Vagina (tissue), 2 donors: ENCODE data around the gene FUZ. TPM values are rescaled to one million over a fixed set of nuclear protein-coding genes. Genes with fewer than 3 reads are reported as not detected.

Experiments used
- DNase-seq, 2 donors: peaks; one replicate each; pipeline ENCODE4 v3.0.0-alpha.2; 2017; ENCODE audit errors: extremely low spot score in 2 of 2
- H3K27ac ChIP-seq: fragments of 200-600 bp; sonication (generic); one replicate; pipeline ENCODE4 v1.5.1; 2019
- H3K27me3 ChIP-seq: fragments of 200-600 bp; sonication (generic); one replicate; pipeline ENCODE4 v1.5.1; 2019
- H3K36me3 ChIP-seq, 2 donors: fragments of 200-600 bp; sonication (generic); one replicate each; pipeline ENCODE4 v1.5.1; 2017 to 2019
- H3K4me1 ChIP-seq: fragments of 200-600 bp; sonication (generic); one replicate; pipeline ENCODE4 v1.5.1; 2019
- H3K4me3 ChIP-seq, 2 donors: fragments of 200-600 bp; sonication (generic); 1 replicate in 1 of 2; 2 replicates in 1 of 2; pipeline ENCODE4 v1.5.1; 2016 to 2019
- H3K9me3 ChIP-seq: fragments of 200-600 bp; sonication (generic); one replicate; pipeline ENCODE4 v1.5.1; 2019
- POLR2A ChIP-seq, 2 donors: fragments of 450-650 bp; IDR thresholded peaks; one replicate each; pipeline ENCODE4 v1.6.1; 2017; ENCODE audit warnings: antibody characterized with exemption in 2 of 2, mild to moderate bottlenecking in 2 of 2, moderate library complexity in 2 of 2
- POLR2AphosphoS5 ChIP-seq, 2 donors: sonication (generic); formaldehyde crosslinking; IDR thresholded peaks; one replicate each; pipeline ENCODE4 v1.9.0; 2017; ENCODE audit warnings: antibody characterized with exemption in 2 of 2, mild to moderate bottlenecking in 2 of 2, low read depth in 1 of 2; ENCODE audit not compliant: insufficient read depth in 1 of 2
- intact Hi-C: fragments of 100-400 bp; cut with DNase I; formaldehyde crosslinking; loops from one replicate; pipeline ENCODE4 v1.15.1; 2023
- total RNA-seq: library from RNA; depleted of rRNA; stranded (reverse); fragments of >200 nt; gene quantifications from one replicate; pipeline ENCODE4 v1.2.3, GENCODE V29; 2016
- TF ChIP-seq, protein P1 (sequence below), 3 experiments: fragments of 450-650 bp in 2 of 3; fragments of 200-600 bp in 1 of 3; sonication (generic) in 1 of 3; IDR thresholded peaks; one replicate each; pipeline ENCODE4 v1.5.1; 2017 to 2019; ENCODE audit warnings: antibody characterized with exemption in 3 of 3, mild to moderate bottlenecking in 2 of 3, moderate library complexity in 2 of 3

Gene FUZ
- total RNA-seq, 1 donor from 2014 or later = 11.5 TPM

GRCh38 chr19:49860336-49861102 is 47.4 kb upstream of the FUZ start:
- intact Hi-C loops = loop anchor here (5.0 kb wide), 1 partner anchor 43 kb away; the partner anchor contains the start of gene MED25
- Histone ChIP-seq H3K27ac (peak overlapping the region; percentile 40), H3K36me3 (peaks cover 0 to 62% of the 10 kb centered on the region in 2 donors)

GRCh38 chr19:49859682-49860335 is 46.7 kb upstream of the FUZ start:
- Histone ChIP-seq H3K4me3 (no peak overlapping the region), H3K27ac (no peak overlapping the region), H3K4me1 (peaks cover 10% of the 10 kb centered on the region), H3K36me3 (peaks cover 0 to 69% of the 10 kb centered on the region in 2 donors), H3K9me3 (no peaks in the 10 kb centered on the region), H3K27me3 (no peaks in the 10 kb centered on the region)
- no peak for DNase-seq
- TF ChIP-seq POLR2AphosphoS5 (IDR thresholded peaks at IDR 0.05; ENCODE audit: insufficient read depth in 1 of 2, low read depth in 1 of 2) = no peak
- TF ChIP-seq POLR2A (IDR thresholded peaks at IDR 0.05) = no peak
- TF ChIP-seq, protein P1, sequence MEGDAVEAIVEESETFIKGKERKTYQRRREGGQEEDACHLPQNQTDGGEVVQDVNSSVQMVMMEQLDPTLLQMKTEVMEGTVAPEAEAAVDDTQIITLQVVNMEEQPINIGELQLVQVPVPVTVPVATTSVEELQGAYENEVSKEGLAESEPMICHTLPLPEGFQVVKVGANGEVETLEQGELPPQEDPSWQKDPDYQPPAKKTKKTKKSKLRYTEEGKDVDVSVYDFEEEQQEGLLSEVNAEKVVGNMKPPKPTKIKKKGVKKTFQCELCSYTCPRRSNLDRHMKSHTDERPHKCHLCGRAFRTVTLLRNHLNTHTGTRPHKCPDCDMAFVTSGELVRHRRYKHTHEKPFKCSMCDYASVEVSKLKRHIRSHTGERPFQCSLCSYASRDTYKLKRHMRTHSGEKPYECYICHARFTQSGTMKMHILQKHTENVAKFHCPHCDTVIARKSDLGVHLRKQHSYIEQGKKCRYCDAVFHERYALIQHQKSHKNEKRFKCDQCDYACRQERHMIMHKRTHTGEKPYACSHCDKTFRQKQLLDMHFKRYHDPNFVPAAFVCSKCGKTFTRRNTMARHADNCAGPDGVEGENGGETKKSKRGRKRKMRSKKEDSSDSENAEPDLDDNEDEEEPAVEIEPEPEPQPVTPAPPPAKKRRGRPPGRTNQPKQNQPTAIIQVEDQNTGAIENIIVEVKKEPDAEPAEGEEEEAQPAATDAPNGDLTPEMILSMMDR (IDR thresholded peaks at IDR 0.05) = no peak
- intact Hi-C loops = loop anchor here (5.0 to 10.0 kb wide), 2 partner anchors 43 to 105 kb away; partner anchors contain the start of gene MED25

More at GRCh38 chr19:49860336-49861102, 47.4 kb upstream of the FUZ start:
- no peaks in the 10 kb centered on the region for H3K27me3 ChIP-seq
- TF ChIP-seq, protein P1 (IDR thresholded peaks at IDR 0.05) = no peak
- TF ChIP-seq POLR2AphosphoS5 (IDR thresholded peaks at IDR 0.05; ENCODE audit: insufficient read depth in 1 of 2, low read depth in 1 of 2) = no peak
- TF ChIP-seq POLR2A (IDR thresholded peaks at IDR 0.05) = no peak
- DNase-seq = no peak
- peaks cover 17% of the 10 kb centered on the region for H3K4me1 ChIP-seq
- no peaks in the 10 kb centered on the region for H3K9me3 ChIP-seq
- H3K4me3 ChIP-seq = no peak overlapping the region

DNA sequence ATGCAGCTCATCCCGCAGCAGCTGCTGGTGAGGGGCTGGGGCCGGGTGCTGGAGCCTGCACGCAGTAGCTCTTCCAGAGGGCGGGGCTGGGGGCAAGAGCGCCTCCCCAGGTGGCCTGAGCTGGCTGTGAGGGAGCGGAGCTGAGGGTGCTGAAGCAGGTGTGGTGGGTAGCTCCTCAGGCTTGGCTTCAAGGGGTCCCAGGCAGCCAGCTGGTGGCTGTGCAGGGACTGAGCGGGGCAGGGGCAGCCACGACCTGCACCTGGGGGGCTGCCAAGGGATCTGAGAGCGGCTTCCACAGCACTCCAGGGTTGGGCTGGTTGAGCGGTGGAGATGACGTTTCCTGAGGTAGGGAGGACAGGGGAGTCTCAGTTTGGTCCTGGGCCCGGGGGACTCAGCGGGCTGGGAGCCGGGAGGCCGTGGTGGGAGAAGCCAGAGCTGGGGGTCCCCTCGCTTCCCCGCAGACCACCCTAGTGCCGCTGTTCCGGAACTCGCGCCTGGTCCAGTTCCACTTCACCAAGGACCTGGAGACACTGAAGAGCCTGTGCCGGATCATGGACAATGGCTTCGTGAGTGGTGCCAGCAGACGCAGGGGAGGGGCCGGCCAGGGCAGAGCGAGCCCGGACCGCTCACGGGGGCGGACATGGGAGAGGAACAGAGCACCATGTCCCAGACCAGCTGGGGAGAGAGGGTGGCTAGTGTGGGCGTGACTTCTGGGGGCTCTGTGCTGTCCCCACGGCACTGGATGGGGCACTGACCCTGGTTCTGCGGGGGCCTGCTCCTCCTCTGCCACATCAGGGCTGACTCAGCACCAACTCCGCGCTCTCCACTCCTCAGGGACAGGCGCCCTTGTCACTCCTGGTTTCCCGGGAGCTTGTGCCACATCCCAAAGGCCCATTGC is 45.2 kb upstream of the FUZ start:
- intact Hi-C loops = loop anchor here (10.0 kb wide), 1 partner anchor 104 kb away; no protein-coding TSS in a partner anchor
- DNase-seq = no peak
- Histone ChIP-seq H3K4me1 (peaks cover 23% of the 10 kb centered on the region), H3K4me3 (no peak overlapping the region), H3K27me3 (no peaks in the 10 kb centered on the region), H3K9me3 (no peaks in the 10 kb centered on the region), H3K27ac (no peak overlapping the region), H3K36me3 (peaks cover 0 to 62% of the 10 kb centered on the region in 2 donors)
- TF ChIP-seq, protein P1 (IDR thresholded peaks at IDR 0.05) = no peak
- TF ChIP-seq POLR2AphosphoS5 (IDR thresholded peaks at IDR 0.05; ENCODE audit: insufficient read depth in 1 of 2, low read depth in 1 of 2) (no peak), POLR2A (IDR thresholded peaks at IDR 0.05) (no peak)

- Histone ChIP-seq H3K4me1 (peaks cover 28% of the 10 kb centered on the region), H3K36me3 (peaks cover 0 to 59% of the 10 kb centered on the region in 2 donors)
Measured at GRCh38 chr19:49857838-49858087, 44.7 kb upstream of the FUZ start.

More at GRCh38 chr19:49857838-49858087, 44.7 kb upstream of the FUZ start:
- Histone ChIP-seq H3K4me3 (no peak overlapping the region), H3K27me3 (no peaks in the 10 kb centered on the region), H3K27ac (no peak overlapping the region), H3K9me3 (no peaks in the 10 kb centered on the region)
- intact Hi-C loops = loop anchor here (10.0 kb wide), 1 partner anchor 103 kb away; no protein-coding TSS in a partner anchor
- no peak for DNase-seq
- TF ChIP-seq, protein P1 (IDR thresholded peaks at IDR 0.05) = no peak
- no peak for TF ChIP-seq POLR2AphosphoS5 (IDR thresholded peaks at IDR 0.05; ENCODE audit: insufficient read depth in 1 of 2, low read depth in 1 of 2)
- no peak for TF ChIP-seq POLR2A (IDR thresholded peaks at IDR 0.05)
